NCI-H187 (cell line): ENCODE measurements around the gene KIF15.

Source experiments
- DNase-seq, 2 experiments: peaks; one replicate each; lab custom pipeline; 2025; lab: John Stamatoyannopoulos, UW

KIF15 gene

GRCh38 chr3:44883213-44883955 lies 121.8 kb downstream of the KIF15 start:
- DNase-seq = no peak

DNA sequence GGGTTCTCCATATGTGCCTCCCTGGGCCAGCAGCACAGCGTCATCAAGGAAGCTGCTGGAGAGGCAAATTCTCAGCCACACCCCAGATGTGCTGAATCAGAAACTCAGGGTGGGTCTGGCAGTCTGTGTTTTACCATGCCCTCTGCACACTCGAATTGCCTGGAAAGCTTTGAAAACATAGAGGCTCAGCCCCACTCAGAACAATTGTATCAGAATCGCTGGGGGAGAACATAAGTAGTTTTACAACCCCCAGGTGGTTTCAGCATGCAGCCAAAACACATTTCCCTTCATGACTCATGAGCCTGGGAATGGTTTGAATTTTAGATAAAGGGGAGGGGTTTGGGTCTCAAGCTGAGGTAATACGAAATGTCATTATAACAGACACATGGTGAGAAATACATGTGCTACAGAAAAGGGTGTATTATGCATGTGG lies 122.4 kb downstream of the KIF15 start:
- DNase-seq = no peak

DNA sequence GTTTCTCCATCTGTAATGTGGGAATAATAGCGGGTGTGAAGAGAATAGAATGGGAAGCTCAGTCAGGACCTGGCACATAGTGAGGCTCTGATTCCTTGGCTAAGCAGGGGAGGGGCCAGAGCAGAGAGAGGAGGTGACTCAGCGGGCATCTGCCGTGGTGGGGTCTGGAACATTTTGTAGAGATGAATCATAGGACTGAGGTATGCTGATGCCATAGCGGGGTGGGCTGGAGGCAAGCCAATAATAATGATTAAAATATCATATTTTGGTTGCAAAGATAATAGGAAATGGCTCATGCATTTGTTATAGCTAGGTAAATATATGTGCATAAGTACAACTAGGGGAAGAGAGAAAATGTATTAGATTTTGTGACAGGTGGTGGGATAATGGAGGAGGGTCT lies 124.0 kb downstream of the KIF15 start:
- DNase-seq = no peak

- DNase-seq = no peak
These were observed 125.0 kb downstream of the KIF15 start for GRCh38 chr3:44886561-44886960.

GRCh38 chr3:44887101-44887500 lies 125.5 kb downstream of the KIF15 start:
- DNase-seq = no peak

DNA sequence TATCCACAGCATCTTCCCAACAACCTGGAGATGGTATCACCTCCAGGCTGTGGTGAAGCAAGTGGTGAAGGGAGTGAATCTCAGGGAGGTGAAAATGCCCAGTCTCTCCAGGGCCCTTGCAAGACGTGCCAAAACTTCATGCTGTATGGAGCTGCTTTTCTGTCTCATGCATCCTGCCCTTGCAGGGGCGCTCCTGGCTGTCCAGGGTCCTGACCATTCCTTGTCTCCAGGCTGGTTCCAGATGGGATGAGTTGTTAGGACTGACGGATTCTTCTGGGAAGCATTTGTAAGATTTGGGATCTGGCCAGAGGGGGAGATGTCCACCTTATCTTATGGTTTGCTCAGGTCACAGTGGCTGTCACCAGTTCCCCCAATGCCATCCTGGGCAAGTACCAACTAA lies 128.7 kb downstream of the KIF15 start:
- DNase-seq = no peak

DNA sequence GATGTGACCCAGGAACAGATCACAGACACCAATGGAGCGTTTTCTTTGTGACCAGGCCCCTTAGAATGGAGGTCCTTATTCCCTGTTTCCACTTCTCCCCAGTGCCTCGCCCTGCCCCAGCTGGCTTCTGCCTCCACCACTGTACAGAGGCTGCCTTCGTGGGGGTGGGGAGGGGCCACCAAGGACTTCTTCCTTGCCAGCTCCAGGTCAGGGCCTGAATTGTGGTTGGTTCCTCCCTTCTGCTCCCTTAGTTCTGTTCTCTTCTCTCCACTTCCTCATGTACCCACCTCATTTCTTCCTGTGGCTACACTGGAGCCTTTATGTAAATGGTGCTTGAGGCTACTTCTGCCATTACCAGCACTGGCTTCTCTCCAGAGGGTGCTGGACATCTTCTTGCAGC lies 129.3 kb downstream of the KIF15 start:
- DNase-seq = no peak

DNA sequence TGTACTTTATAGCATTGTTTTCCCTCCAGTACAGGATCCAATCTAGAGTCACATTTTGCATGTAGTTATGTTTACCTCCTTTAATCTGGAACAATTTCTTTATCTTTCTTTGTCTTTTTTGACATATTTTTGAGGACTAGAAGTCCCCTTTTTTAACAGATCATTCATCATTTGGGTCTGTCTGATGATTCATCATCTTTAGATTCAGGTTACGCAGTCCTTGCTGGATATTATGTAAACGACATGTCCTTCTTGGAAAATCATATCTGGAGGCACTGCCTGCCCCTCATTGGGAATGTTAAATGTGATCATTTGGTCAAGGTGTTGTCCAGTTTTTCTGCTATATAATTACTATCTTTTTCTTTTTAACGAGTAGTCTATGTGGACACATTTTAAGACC lies 131.1 kb downstream of the KIF15 start:
- DNase-seq = no peak

DNA sequence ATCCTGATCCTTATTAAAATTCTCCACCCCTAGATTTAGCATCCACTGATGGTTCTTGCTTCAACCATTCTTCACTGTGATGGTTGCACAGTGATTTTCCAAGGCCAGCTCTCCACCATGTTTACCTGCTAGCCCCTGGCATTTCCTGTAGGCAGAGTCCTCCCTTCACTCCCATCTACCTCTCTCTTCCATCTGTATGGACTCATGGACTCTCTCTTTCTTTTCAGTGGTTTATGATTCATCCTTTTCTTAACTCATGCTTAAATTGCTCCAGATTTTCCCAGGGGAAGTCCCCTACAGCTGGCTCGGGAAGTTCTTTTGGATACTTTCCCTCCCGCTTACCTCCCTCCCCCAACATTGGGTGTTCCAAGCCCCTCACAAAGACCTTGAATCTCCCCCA lies 131.5 kb downstream of the KIF15 start:
- DNase-seq = no peak

GRCh38 chr3:44894485-44894884 lies 132.9 kb downstream of the KIF15 start:
- no peak for DNase-seq

DNA sequence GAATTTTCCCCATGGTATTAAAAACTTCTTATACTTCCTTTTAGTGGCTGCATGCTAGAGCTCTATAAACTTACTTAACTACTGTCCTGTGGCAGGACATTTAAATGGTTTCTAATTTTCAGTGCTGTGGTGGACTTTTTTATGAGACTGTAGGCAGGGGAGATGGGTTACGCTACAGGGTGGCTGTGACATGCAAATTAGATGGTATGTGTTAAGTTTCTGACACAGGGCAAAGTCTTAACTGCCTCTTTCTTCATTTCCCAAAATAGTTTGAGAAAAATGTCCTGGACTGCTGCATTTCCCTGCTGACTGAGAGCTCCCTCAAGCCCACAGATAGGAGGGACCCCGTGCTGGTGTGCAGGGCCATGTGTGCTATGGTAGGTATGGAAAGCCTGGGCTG lies 134.8 kb downstream of the KIF15 start:
- DNase-seq = no peak

DNA sequence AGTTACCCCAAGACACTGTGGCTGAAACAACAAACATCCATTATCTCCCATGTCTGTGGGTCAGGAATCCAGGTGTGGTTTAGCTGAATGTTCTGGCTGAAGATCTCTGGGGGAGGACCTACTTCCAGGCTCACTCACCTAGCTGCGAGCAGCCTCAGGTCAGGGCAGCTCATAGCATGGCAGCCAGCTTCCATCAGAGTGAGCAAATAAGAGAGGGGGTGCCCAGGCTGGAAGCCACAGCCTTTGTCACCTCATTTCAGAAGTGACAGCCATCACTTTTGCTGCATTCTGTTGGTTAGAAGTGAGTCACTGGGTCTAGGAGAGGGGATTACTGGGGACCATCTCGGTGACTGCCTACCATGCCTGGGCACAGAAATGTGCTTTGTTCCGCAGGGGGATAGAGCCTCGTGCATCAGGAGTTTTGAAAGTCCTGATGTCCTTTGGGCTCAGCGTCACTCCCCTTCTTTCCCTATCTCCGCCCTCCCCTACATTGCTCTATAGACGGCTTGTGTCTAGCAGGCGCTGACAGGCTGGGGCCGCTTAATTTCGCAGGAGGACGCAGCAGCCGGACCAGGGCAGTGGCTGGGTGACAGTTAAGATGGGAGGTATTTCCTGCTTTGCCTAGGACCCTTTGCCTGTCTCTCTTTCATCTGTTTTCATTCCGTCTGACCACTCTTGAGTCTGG lies 138.2 kb downstream of the KIF15 start:
- DNase-seq = no peak

- DNase-seq = no peak
These were observed 141.0 kb downstream of the KIF15 start for GRCh38 chr3:44902628-44903027.
